Endothelial cell of umbilical vein (primary cell): ENCODE data around the gene MARCHF6. TPM values are rescaled to one million over a fixed set of nuclear protein-coding genes. Genes with fewer than 3 reads are reported as not detected.
"Not testable (repeated sequence)": the region's sequence is repeated elsewhere in the genome, so short reads cannot be mapped to it uniquely, and the experiment has no call there.

ENCODE experiments used
- BruUV-seq: library from RNA; stranded (reverse); fragments of 400-500 nt; replicated peaks from 2 replicates; lab custom pipeline; 2021; lab: Mats Ljungman, UMichigan
- CTCF ChIA-PET: fragments of 300-600, 350-600 bp; sonication (Branson Sonifier 250); formaldehyde crosslinking; loops from one replicate; lab custom pipeline; 2021; ENCODE audit warnings: antibody characterized with exemption, inconsistent platforms; lab: Charles Lee
- POLR2A ChIA-PET: fragments of 300-600, 350-600 bp; sonication (Branson Sonifier 250); formaldehyde crosslinking; loops from one replicate; lab custom pipeline; 2021; ENCODE audit warnings: antibody characterized with exemption, inconsistent platforms; lab: Charles Lee
- DNase-seq: peaks from one replicate; pipeline ENCODE4 v3.0.0-alpha.2; 2011; ENCODE audit warnings: low read depth, low spot score
- FAIRE-seq: peaks from 2 replicates; lab custom pipeline; 2011; peaks lifted over from hg19 to GRCh38; lab: Jason Lieb, UNC
- H2AFZ ChIP-seq: 2 replicates; pipeline ENCODE4 v1.6.0; 2012; ENCODE audit warnings: low read depth, low read length, control low read depth, inconsistent platforms
- H3K27ac ChIP-seq: 2 replicates; pipeline ENCODE4 v1.5.1; 2011; ENCODE audit warnings: low read depth, mild to moderate bottlenecking, control low read depth, low read length, moderate library complexity; ENCODE audit not compliant: insufficient read depth
- H3K27me3 ChIP-seq, 2 experiments: 2 replicates each; pipeline versions ENCODE4 v1.6.0 to v1.6.1; 2011; ENCODE audit warnings: low read length in 2 of 2, mixed read lengths in 1 of 2; ENCODE audit not compliant: control insufficient read depth in 2 of 2, insufficient read depth in 2 of 2
- H3K36me3 ChIP-seq, 2 experiments: 2 replicates in 1 of 2; 3 replicates in 1 of 2; pipeline ENCODE4 v1.5.1; 2011; ENCODE audit warnings: low read length in 2 of 2, mild to moderate bottlenecking in 1 of 2, moderate library complexity in 1 of 2; ENCODE audit not compliant: control insufficient read depth in 2 of 2, insufficient read depth in 2 of 2; ENCODE audit errors: extremely low read depth in 1 of 2
- H3K4me1 ChIP-seq: 3 replicates; pipeline ENCODE4 v1.5.1; 2011; ENCODE audit warnings: mild to moderate bottlenecking, low read length; ENCODE audit not compliant: control insufficient read depth, insufficient read depth; ENCODE audit errors: extremely low read depth
- H3K4me2 ChIP-seq: 2 replicates; pipeline ENCODE4 v1.6.1; 2011; ENCODE audit warnings: low read length, control low read depth, mixed read lengths; ENCODE audit not compliant: insufficient read depth
- H3K4me3 ChIP-seq, 3 experiments: fragments of 200-600 bp in 1 of 3; sonication (generic), shearing (Covaris generic) in 1 of 3; replicated peaks in 1 of 3; 2 replicates each; pipeline ENCODE4 v1.5.1; 2011 to 2016; ENCODE audit warnings: control low read depth in 3 of 3, low read length in 3 of 3, mild to moderate bottlenecking in 2 of 3, inconsistent platforms in 1 of 3, low read depth in 1 of 3, moderate library complexity in 1 of 3; ENCODE audit not compliant: insufficient read depth in 1 of 3
- H3K79me2 ChIP-seq: 2 replicates; pipeline ENCODE4 v1.6.0; 2012; ENCODE audit warnings: low read length, inconsistent platforms; ENCODE audit not compliant: control insufficient read depth, insufficient read depth
- H3K9ac ChIP-seq: replicated peaks from 2 replicates; pipeline ENCODE3; 2011; ENCODE audit warnings: low read length, control low read depth; ENCODE audit not compliant: insufficient read depth; ENCODE audit errors: extremely low read depth
- H3K9me1 ChIP-seq: replicated peaks from 3 replicates; pipeline ENCODE4 v1.6.0; 2011; ENCODE audit warnings: mild to moderate bottlenecking, low read length; ENCODE audit not compliant: control insufficient read depth, insufficient read depth; ENCODE audit errors: extremely low read depth
- H3K9me3 ChIP-seq: replicated peaks from 2 replicates; pipeline ENCODE4 v1.5.1; 2012; ENCODE audit warnings: low read length, inconsistent platforms; ENCODE audit not compliant: control insufficient read depth, insufficient read depth
- H4K20me1 ChIP-seq: replicated peaks from 2 replicates; pipeline ENCODE3; 2011; ENCODE audit warnings: mild to moderate bottlenecking, low read length; ENCODE audit not compliant: control insufficient read depth, insufficient read depth; ENCODE audit errors: extremely low read depth
- GATA2 ChIP-seq: IDR thresholded peaks from 2 replicates; pipeline ENCODE4 v1.7.0; 2011; ENCODE audit warnings: low read depth, mild to moderate bottlenecking, moderate library complexity, mixed read lengths, low read length; ENCODE audit not compliant: insufficient read length, insufficient read depth
- MYC ChIP-seq: IDR thresholded peaks from one replicate; pipeline ENCODE4 v1.6.1; 2011; ENCODE audit warnings: mild to moderate bottlenecking, low read depth, low read length
- dilution Hi-C: fragments of 300-500 bp; cut with MboI; formaldehyde crosslinking; loops from one replicate; pipeline ENCODE4 v1.15.0; 2019; ENCODE audit warnings: low sequenced_read_pairs; ENCODE audit not compliant: extremely low pct_ligation_motif_present
- intact Hi-C: fragments of 100-400 bp; cut with micrococcal nuclease; formaldehyde crosslinking; loops from one replicate; pipeline ENCODE4 v1.10.0; 2022
- polyA plus RNA-seq, 4 experiments: library from polyadenylated mRNA; depleted of rRNA in 3 of 4; stranded (reverse) in 3 of 4; unstranded in 1 of 4; fragments of >200 nt; gene quantifications; 2 replicates each; pipeline versions ENCODE4 v1.2.1 to v1.2.3, GENCODE V29; 2011 to 2012; ENCODE audit warnings: missing spikeins in 1 of 4
- total RNA-seq: library from RNA; stranded (reverse); gene quantifications from 2 replicates; pipeline ENCODE4 v1.2.3, GENCODE V29; 2021

Gene MARCHF6
- total and polyA plus RNA-seq, 2 donors (not counting 3 experiments of a cell fraction or from before 2014, with no cell fraction given): 108 to 112 TPM

DNA sequence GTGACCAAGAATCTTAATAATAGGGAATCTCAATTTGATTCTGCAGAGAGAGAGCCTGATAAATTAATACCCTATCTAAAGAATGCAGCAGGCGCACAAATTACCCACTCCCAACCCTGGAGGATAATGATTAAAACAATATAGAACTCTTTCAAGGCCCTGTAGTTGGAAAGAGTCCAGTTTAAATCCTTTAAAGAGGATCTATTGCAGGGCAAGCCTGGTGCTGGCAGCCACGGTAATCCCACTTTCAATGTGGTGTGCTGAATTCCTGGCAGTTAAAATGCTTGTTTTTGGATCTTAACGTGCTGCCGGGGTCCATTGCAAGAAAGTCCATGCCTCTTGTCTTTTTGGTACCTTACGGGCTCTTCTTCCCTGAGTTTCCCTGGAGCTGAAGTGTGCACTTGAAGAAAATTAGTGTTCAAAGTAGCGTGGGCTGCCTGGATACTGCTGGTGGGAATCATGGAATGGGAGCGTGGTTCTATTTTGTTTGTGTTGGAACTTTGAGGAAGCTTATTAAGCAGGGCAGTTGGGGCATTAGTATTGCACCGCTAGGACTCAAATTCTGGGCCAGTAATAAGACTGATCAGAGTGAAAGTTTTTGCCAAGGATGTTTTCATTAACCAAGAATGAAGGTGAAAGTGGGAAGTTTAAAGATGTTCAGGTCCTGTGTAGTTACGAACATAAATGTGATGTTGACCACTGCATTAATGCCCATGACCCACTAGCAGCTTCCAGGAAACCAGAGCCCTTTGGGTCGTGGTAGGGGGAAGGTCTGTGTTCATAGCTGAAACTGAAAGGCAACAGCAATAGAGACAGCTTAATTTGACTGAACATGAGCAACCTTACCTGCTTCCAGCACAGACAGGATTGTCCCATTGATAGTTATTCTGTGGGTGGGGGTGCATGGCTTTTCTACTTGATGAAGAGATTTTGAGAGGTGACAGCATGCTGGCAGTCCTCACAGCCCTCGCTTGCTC lies 20.8 kb downstream of the MARCHF6 start:
- DNase-seq (no peak), FAIRE-seq (no peak)
- Histone ChIP-seq H3K4me2 (no peak overlapping the region), H3K4me3 (no peak overlapping the region), H4K20me1 (peaks cover 5% of the 10 kb centered on the region), H3K9me1 (no peaks in the 10 kb centered on the region), H3K27ac (no peak overlapping the region), H3K79me2 (peaks cover 80% of the 10 kb centered on the region), H3K36me3 (peaks cover 0 to 5% of the 10 kb centered on the region in 2 experiments), H3K9me3 (no peaks in the 10 kb centered on the region), H3K9ac (no peak overlapping the region), H3K4me1 (no peaks in the 10 kb centered on the region), H2AFZ (no peak overlapping the region), H3K27me3 (no peaks in the 10 kb centered on the region)
- POLR2A ChIA-PET: no interaction called here
- CTCF ChIA-PET: interaction anchor here (1.1 kb wide), 1 partner anchor 90 kb away, joined by 4 read pairs; no protein-coding TSS in a partner anchor
- intact Hi-C loops: no loop called here
- TF ChIP-seq GATA2 (no peak), MYC (no peak)
- no TSS peak for BruUV-seq
- dilution Hi-C loops: no loop called here

DNA sequence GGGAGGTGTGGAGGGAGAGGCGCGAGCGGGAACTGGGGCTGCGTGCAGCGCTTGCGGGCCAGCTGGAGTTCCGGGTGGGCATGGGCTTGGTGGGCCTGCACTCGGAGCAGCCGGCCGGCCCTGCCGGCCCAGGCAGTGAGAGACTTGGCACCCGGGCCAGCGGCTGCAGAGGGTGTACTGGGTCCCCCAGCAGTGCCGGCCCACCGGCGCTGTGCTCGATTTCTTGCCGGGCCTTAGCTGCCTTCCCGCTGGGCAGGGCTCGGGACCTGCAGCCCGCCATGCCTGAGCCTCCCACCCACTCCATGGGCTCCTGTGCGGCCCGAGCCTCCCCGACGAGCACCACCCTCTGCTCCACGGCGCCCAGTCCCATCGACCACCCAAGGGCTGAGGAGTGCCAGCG lies 21.7 kb downstream of the MARCHF6 start:
- FAIRE-seq, dilution Hi-C loops, H3K27ac ChIP-seq, H4K20me1 ChIP-seq, BruUV-seq, H3K4me2 ChIP-seq, H3K9ac ChIP-seq, H3K9me1 ChIP-seq, H3K36me3 ChIP-seq, DNase-seq, H3K4me1 ChIP-seq, H3K4me3 ChIP-seq, H3K27me3 ChIP-seq, H2AFZ ChIP-seq, POLR2A ChIA-PET, CTCF ChIA-PET, intact Hi-C loops, H3K9me3 ChIP-seq: not testable (repeated sequence)
- H3K79me2 ChIP-seq: peaks cover 75% of the 10 kb centered on the region
